ENCODE data around the gene CSNK2A1. TPM values are rescaled to one million over a fixed set of nuclear protein-coding genes. Genes with fewer than 3 reads are reported as not detected.

CSNK2A1 gene
- total and polyA plus RNA-seq, 2 of the 8 experiments (the other 6 are each of a cell fraction or from before 2014, with no cell fraction given) = 117 to 260 TPM

- ChIA-PET CTCF (ENCODE audit: partially characterized antibody) (interaction anchor here (0.9 to 1.3 kb wide), 5 partner anchors 12 to 102 kb away, joined by 3 to 6 read pairs (median 4); no protein-coding TSS in a partner anchor), POLR2A (ENCODE audit: partially characterized antibody) (interaction anchor here (0.6 kb wide), 2 partner anchors 9 to 266 kb away, joined by 3 read pairs; no protein-coding TSS in a partner anchor)
- H3K27me3 ChIP-seq (replicated peaks in 1 of 4; ENCODE audit: control insufficient read depth in 3 of 4, extremely low read depth in 1 of 4, insufficient read depth in 3 of 4, low read length in 3 of 4) = peaks cover 3 to 16% (median 11%) of the 10 kb centered on the region in 4 experiments; a peak in 5 of 7 replicates
- no peak overlapping the region for H2BK15ac ChIP-seq (ENCODE audit: low read length)
- H3K23ac ChIP-seq (ENCODE audit: insufficient read length) = no peak overlapping the region
- 91% methylated on average over 4 of the region's 4 CpGs; no CpG with 5 or more reads in 1 of the 2 experiments for WGBS, 2 experiments (ENCODE audit: extremely low coverage in 1 of 2, insufficient coverage in 1 of 2, insufficient read length in 1 of 2, insufficient replicate concordance in 2 of 2, low coverage in 1 of 2, low lambda C conversion rate in 2 of 2, missing lambda C conversion rate in 1 of 2)
- no peak overlapping the region for H3K4me3 ChIP-seq (ENCODE audit: extremely low read depth in 1 of 4, insufficient read depth in 2 of 4, low read depth in 3 of 4, low read length in 4 of 4)
- H3K4me1 ChIP-seq (replicated peaks in 1 of 4; ENCODE audit: control insufficient read depth in 3 of 4, insufficient read depth in 4 of 4, low read length in 3 of 4) = no peaks in the 10 kb centered on the region
- FAIRE-seq (no peak), DNase-seq (ENCODE audit: low read depth in 1 of 2, low spot score in 2 of 2) (no peak)
- no peak overlapping the region for H4K5ac ChIP-seq (ENCODE audit: insufficient read length, low read depth, low read length)
- no peak for TF ChIP-seq MAFK (IDR thresholded peaks at IDR 0.05; ENCODE audit: low read depth, low read length)
- no peak for TF ChIP-seq NRF1 (IDR thresholded peaks at IDR 0.05; ENCODE audit: low read depth, low read length)
- TF ChIP-seq POU5F1 (IDR thresholded peaks at IDR 0.05; ENCODE audit: low read depth, low read length) = no peak
- no peak for TF ChIP-seq SIRT6 (IDR thresholded peaks at IDR 0.05; ENCODE audit: low read length)
- no peak for TF ChIP-seq EP300 (IDR thresholded peaks at IDR 0.05; ENCODE audit: borderline replicate concordance in 1 of 2, low read depth in 2 of 2, low read length in 2 of 2)
- TF ChIP-seq KDM5A (IDR thresholded peaks at IDR 0.05; ENCODE audit: low read length) = no peak
- no peak for TF ChIP-seq SP4 (IDR thresholded peaks at IDR 0.05; ENCODE audit: low read length)
- no peak for TF ChIP-seq SRF (IDR thresholded peaks at IDR 0.05; ENCODE audit: low read depth, low read length)
- no peak for TF ChIP-seq POLR2A (IDR thresholded peaks at IDR 0.05; ENCODE audit: control extremely low read depth in 1 of 2, low read depth in 2 of 2, low read length in 2 of 2)
- no peak overlapping the region for H3K18ac ChIP-seq (ENCODE audit: extremely low read depth, low read length)
- H3K36me3 ChIP-seq (ENCODE audit: control insufficient read depth in 2 of 4, insufficient read depth in 4 of 4, low read length in 3 of 4) = no peaks in the 10 kb centered on the region
- no peak overlapping the region for H2BK120ac ChIP-seq (replicated peaks; ENCODE audit: low read depth, low read length)
- no peak overlapping the region for H2BK20ac ChIP-seq (ENCODE audit: low read length)
- H3K23me2 ChIP-seq (ENCODE audit: low read depth, low read length) = no peaks in the 10 kb centered on the region; the same call in 1 of the 2 replicates
- H3K14ac ChIP-seq (ENCODE audit: insufficient read length) = no peak overlapping the region
- no peaks in the 10 kb centered on the region for H3K79me2 ChIP-seq (ENCODE audit: control insufficient read depth in 1 of 2, insufficient read depth in 2 of 2, low read length in 2 of 2)
- H2AK5ac ChIP-seq (ENCODE audit: low read depth, low read length) = no peak overlapping the region
- no peak overlapping the region for H3K9ac ChIP-seq (replicated peaks in 1 of 4; ENCODE audit: extremely low read depth in 1 of 4, low read depth in 3 of 4, low read length in 3 of 4)
- H3K4ac ChIP-seq (replicated peaks; ENCODE audit: insufficient read length, low read depth, low read length) = no peak overlapping the region
- H3K9me3 ChIP-seq (ENCODE audit: insufficient read depth in 2 of 2, low read depth in 1 of 2, low read length in 1 of 2) = no peaks in the 10 kb centered on the region
- H2BK12ac ChIP-seq (ENCODE audit: low read depth, low read length) = no peak overlapping the region
- no peak overlapping the region for H3K56ac ChIP-seq (replicated peaks; ENCODE audit: insufficient read length, low read depth, low read length)
- no peaks in the 10 kb centered on the region for H3K79me1 ChIP-seq (ENCODE audit: low read depth, low read length)
- H2BK5ac ChIP-seq (ENCODE audit: low read depth, low read length) = no peak overlapping the region
- H4K8ac ChIP-seq (ENCODE audit: extremely low read depth, insufficient read depth, low read length) = no peak overlapping the region
- H3K4me2 ChIP-seq (ENCODE audit: insufficient read depth in 1 of 2, low read depth in 2 of 2, low read length in 2 of 2) = no peak overlapping the region
- no peaks in the 10 kb centered on the region for H4K20me1 ChIP-seq (replicated peaks in 1 of 2; ENCODE audit: control insufficient read depth in 1 of 2, insufficient read depth in 2 of 2, low read length in 2 of 2)
- no peak overlapping the region for H4K91ac ChIP-seq (replicated peaks; ENCODE audit: insufficient read length, low read length)
- H2AFZ ChIP-seq (ENCODE audit: low read length) = no peak overlapping the region
- H3K27ac ChIP-seq (ENCODE audit: low read depth, low read length) = no peak overlapping the region
These were observed 6.3 kb upstream of the CSNK2A1 start for GRCh38 chr20:549722-550496.

All from H1 (cell line).